NCI-H1417 (cell line): Measurements from ENCODE around the gene PRIMA1.

Source experiments
- DNase-seq, 3 experiments: peaks; one replicate each; lab custom pipeline; 2025; lab: John Stamatoyannopoulos, UW

Gene PRIMA1

DNA sequence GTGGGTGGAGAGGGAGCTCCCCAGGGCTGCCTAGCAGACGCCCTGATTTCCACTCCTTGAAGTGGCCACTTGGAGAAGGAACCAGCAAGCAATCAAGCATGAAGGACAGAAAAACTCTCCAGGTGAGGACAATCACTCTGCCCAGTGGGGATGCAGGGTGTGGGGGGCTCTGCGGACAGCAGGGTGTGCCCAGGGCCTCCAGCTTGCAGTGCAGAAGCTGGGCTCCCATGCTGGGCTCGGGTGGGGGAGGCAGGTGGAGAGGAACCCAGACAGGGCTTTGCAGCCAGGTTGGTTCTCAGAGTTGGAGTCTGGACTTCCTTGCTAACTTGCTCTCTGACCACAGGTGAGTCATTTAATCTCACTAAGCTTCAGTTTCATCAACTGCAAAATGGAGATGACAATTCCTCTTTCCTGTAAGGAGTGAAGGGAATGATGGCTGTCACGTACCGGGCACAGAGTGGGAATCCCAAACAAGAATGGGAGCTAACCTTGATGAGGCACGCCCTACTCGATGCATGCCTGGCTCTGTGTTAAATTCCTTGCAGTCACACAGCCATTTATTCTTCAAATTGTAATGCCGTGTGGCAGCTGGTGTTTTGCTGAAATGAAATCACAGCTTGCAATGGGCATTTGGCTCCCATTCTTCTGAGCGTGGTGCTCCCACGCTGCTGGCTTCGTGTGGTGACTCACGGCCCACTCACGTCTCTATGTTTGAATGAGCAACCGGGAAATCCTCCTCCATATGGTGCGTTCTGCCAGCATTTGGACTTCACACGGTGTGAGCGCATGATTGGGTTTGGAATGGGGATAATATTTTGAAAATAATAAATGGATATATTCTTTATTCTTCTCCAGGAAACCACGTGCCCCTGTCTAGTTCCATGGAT, 75.2 kb downstream of the PRIMA1 start:
- peak; percentile 69 to 87 (median 81) for DNase-seq

DNA sequence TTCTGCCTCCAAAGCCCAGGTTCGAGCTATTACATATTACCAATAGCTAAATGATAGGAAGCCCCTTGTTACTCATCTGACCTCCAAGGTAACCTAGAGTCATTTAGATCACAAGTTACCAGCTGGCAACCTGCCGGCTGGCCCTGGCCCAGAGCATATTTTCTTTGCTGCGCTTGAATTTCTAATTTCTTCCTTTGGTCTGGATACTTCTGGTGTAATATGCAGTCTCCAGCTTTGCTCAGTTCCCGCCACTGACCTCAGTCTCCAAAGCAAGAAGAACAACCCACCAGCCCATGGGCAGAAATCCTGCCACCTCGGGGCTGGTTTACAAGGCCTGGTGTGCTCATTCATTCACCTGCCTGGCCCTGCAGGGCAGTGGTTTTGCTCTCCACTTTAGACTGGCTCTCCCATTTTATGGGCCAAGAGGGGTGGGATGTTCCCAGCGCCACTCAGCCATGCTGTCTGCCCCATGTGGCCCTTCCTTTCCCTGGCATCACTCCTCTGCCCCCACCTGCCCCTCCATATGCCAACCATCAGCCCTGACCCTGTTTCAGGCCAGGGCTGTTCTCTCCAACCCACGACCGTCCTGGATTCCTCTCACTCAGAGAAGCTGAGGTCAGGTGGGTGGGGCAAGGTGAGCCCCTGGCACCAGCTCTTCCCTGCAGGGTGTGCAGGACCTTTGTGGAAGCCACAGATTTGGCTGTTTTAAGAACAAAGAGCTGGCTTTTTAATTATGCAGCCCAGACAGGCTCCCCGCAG, 76.0 kb downstream of the PRIMA1 start:
- no peak for DNase-seq

DNA sequence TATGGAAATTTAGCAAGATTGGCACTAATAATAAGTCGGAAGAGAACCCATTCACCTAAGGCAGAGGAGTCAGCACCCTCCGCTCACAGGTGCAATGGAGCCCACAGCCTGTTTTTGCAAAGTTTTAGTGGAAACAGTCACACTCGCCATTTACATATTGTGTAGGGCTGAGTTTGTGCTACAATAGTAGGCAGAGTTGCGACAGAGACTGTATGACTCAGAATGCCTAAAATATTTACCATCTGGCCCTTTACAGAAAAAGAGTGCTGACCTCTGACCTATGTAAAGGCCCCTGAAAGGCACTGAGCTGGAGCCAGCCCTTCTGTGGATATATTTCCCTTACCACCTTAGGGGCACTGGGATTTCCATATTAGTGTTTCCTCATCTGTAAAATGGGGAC, 79.0 kb downstream of the PRIMA1 start:
- DNase-seq: no peak

DNA sequence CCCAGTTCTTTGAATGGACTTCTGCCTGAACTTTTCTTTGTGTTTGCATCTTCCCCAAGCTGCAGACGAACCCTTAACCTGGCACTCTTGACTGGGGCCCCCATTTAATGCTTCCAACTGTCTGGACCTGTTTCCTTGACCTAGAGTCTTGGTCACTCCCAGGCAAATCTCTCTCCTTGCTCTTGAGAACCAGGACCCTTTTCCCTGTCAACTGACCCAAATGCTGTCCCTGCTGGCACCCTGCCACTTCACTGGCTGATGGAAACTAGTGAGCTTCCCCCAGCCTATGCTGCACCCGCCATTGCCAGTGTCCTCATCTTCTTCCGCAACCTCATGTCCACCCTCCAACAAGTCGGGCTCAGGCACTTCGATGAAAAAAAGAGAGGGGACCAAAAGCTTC, 79.5 kb downstream of the PRIMA1 start:
- DNase-seq: no peak

DNA sequence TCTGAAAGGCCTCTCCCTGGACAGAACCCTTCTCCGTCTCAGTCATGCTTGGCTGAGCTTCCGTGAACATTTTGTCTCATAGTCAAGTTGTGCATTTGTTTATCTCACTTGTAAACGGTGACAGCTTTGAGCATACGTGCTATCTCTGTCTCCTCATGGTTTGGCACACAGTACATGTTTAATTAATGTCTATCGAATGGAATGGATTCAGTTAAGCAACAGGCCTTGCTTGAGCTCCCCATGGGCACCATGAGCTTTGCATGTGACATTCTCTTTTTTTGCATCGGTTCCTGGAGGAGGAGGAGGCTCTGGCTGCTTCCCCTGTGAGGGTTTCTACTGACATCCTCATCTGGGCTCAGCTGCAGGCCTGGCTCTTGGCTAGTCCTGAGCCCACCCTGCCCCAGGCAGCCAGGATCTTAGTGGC, 80.0 kb downstream of the PRIMA1 start:
- DNase-seq: no peak

DNA sequence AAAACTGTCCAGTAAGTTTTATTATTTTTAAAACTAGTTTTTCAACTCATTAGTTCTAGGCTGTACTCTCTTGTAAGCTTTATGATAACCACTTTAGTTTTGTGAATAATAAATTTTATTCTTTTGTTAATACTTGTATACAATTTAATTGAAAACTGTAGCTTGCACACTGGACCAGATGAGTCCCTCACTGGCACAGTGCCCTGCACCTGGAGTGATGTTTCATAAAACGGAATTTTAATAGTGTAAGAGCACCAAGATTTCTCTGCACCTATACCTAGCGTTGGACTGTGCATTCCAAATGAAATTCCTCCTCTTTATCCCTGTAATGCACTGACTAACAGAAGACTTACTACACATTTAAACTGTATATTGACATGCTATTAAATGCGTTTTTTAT, 80.8 kb downstream of the PRIMA1 start:
- DNase-seq: no peak

DNA sequence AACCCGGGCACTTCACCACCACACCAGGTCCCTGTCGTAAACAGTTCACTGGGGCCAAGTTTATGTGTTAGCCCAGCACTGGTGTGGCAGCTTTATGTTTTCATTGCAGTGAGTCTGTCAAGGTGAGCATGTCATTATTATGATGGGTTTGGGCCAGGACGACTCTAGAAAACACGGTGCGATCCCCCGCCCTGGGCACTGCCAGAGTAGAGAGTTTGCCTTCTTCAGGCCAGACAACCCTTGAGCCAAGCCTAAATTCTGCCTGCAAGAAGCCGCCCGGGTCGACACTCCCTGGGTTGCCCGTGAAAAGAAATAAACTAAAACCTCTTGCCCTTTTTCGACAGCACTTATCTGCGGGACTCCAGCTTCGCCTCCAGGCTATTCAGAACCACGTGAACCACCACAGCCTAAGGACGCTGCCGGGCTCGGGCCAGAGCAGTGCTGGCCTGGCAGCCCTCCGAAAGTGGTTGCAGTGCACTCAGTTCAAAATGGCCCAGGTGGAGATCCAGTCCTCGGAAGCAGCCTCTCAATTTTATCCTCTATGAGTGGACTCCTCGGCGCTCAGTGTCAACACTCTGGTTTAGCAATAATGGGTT, 81.8 kb downstream of the PRIMA1 start:
- DNase-seq: no peak

DNA sequence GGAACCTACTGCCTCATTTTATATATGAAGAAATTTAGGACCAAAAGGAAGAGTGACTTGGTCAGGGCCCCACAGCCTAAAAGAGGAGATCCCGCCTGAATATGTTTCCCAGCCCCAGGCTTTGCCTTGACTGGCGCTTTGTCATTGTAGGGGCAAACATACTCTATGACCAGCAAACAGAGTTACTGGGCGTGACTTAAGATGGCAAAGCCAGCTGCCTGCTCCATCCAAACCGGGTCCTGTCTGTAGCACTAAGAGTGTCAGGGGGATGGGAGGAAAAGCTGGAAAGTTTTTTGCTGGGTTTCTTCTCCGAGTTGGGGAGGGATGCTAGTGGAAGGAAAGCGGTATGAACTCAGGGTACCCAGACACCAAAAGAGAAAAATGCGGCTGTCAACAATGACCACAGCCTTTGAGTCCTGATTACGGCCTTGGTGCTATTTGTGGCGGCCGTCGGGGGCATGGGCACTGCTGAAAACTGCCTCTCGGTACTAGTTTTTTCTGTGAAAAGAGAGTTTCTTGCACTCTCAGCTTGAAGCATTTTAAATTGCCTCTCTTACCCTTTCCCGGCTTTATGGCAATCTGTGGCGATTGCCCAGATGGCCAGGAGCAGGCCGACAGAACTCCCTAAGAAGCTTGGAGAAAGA, 82.7 kb downstream of the PRIMA1 start:
- DNase-seq: no peak

DNA sequence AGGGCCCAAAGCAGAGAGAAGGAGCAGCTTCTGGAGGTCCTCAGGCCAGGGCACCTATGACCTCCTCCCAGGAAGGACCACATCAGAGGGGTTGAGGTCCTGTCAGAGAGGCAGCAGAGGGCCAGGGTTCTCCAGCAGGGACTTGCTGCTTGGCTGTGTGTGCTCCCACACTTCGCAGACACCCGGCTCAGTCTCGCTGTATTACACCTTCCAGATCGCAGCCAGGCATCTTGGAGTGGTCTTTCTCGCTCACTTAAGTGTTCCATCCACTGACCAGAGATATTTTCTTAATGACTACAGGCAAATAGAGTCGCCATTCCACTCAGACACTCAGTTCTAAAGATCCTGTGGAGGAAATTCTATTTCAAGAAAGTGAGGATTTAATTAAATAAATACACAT, 84.3 kb downstream of the PRIMA1 start:
- no peak for DNase-seq

DNA sequence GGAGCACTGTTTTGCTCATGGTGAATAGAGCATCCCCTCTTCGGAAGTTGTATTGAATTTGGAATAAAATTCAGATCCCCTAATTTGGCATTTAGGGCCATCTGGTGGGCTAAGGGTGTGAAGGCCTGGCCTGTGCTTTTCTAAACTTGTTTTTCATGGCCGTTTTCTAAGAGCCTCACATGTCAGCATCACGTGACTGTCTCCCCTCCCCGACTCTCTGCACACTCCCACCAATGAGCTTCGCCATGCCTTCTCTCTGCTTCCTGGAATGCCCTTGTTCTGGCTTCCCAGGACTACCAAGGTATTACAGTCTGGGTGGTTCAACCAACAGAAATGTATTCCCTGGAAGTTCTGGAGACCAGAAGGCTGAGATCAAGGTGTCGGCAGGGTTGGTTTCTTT, 85.3 kb downstream of the PRIMA1 start:
- DNase-seq: no peak

DNA sequence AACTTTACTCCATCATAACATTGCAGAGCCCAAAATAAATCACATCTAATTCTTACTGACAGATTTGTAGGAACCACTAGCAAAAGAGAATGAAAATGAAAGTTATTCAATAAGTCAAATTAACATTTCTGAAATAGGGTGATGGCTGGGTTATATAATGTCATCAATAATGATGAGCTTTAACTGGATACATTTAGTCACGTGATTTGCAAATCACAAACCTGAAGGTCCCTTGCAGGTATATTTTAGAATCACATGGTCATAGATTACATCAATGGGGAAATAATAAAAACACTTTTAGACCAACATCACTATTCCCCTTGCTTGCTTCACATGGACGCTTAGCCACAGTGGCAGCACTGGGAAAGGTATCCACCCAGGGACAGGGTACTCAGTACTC, 86.7 kb downstream of the PRIMA1 start:
- no peak for DNase-seq

DNA sequence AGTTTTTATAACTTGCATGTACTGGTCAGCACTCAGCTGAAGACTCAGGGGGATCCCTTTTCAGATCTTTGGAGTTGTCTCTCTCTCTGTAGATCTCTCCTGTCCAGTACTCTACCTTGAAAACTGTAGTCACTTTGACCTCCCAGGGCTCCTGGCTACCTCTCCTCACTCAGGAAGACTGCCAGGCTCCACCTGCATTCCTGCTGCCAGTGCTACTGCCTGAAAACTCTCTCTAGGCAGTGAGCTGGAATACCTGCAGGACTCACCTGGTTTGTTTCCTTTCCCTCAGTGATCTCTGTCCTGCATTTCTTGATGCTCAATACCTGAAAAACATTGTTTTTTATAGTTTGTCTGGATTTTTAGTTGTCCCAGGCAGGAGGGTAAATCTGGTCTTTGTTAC, 87.4 kb downstream of the PRIMA1 start:
- DNase-seq: no peak

DNA sequence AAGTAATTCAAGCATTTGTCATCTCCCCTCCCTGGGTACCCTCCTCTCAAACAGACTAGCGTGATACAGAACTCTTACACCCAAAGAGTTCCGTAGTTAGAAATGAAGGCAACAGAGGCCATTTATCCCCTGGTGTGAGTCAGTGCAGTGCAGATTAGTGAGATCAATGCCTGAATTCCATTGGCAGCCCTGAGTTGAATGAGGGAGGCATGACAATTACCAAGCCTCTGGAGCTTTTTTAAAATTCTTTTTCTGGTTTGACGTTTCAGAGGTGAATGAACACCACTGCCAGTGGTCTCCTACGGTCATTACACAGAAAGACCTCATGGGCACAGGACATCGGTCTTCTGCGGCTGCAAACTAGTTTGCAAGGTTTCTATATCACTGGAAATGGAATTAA, 94.4 kb downstream of the PRIMA1 start:
- no peak for DNase-seq

DNA sequence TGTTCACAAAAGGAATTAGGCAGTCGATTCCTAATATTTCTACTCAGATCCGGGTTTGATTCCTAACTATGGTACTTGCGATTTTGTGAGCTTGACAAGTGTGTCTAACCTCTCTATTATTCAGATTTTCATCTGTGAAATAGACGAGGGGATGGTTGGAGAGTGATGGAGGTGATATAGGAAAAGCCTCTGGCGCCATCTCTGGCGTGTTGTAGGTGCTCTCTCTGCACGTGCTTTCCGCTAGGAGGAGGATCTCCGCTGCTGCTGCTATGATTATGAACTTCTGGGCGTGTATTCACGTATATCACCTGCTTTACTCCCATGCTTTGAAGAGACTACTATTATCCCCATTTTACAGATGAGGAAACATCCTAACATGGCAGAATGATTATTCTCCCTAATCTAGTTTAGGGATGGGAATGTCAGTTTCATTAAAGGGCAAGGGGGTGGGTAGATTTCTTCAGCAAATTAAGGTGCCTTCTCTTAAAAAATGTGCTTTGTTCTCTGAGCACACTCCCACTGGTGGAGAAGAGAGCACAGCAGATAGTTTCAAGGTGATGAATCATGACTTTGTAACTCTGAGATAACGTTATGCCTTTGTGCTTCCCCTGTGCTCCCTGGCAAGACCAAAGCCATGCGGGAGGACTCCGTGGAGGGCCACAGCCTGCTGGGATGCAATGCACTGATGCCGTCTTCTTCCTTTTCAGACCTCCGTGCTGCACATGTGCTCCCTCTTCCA, 97.1 kb downstream of the PRIMA1 start:
- DNase-seq: no peak

DNA sequence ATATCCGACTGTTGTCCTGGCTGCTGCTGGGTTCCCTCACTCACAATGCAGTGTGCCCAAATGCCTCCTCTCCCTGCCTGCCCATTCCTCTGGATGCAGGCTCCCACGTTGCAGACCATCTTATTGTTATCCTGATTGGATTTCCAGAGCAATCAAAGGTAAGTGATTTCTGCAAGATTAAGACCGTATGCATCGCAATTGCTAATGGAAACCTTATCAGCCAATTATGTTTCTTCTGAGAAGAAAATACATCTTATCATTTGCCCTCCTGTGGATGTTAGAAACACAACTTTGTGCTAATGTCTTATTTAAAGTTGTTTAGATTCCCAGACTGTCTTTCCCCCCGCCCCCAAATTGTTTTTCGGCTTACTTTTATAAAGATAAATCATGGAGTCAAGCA, 98.1 kb downstream of the PRIMA1 start:
- no peak for DNase-seq

DNA sequence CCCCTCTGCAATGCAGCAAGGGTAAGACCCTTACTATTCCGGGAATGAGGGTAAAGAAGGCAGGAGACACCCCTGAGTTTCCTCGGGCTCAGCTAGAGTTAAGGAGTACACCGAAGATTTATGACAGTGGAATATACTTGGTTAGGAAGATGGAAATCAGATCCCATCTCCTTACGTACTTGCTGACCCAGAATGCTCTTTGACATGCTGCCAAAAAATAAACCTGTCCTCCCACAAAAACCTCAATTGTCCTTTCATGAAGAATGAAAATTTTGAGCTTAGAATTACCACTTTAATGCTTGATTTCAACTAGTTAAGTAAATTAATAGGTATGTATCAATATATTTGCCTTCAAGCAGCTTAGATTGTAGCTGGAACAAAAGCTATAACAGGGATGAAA, 99.5 kb downstream of the PRIMA1 start:
- DNase-seq: no peak

DNA sequence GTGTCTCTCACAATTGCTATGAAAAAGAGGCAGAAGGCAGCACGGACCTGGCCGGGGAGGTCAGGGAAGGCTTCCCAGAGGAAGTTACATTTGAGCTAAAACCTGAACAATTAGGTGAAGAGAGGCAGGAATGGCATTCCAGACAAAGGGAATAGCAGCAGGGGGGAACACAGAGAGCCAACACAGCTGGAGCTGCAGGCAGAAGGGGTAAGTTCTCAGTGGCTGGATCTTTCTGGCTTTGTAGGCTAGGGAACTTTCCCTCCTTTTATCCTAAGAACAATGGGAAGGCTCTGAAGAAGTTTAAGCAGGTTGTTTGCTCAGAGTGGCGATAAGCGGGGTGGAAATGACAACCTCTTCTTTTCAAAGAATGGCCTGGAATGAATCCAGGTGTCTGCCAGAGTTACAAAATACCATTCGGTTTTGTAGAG, 100.0 kb downstream of the PRIMA1 start:
- peak in 2 of 3 experiments; percentile 8 to 46 for DNase-seq

DNA sequence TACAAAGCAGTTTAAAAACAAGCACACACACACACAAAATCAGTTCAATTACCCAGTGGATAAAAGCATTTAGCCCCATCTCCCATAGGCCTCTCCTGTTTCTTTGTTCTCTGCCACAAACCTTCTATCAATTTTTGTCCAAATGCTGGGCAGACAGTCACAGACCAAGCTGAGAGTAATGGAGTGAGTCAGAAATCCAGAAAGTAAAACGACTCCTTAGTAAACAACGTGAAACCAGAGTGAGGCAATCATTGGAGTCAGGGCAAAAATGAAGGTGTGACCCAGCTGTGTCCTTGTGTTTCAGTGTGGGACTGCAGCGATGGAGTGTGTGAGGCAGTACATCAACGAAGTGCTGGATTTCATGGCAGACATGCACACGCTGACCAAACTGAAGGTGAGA, 102.0 kb downstream of the PRIMA1 start:
- DNase-seq: no peak

DNA sequence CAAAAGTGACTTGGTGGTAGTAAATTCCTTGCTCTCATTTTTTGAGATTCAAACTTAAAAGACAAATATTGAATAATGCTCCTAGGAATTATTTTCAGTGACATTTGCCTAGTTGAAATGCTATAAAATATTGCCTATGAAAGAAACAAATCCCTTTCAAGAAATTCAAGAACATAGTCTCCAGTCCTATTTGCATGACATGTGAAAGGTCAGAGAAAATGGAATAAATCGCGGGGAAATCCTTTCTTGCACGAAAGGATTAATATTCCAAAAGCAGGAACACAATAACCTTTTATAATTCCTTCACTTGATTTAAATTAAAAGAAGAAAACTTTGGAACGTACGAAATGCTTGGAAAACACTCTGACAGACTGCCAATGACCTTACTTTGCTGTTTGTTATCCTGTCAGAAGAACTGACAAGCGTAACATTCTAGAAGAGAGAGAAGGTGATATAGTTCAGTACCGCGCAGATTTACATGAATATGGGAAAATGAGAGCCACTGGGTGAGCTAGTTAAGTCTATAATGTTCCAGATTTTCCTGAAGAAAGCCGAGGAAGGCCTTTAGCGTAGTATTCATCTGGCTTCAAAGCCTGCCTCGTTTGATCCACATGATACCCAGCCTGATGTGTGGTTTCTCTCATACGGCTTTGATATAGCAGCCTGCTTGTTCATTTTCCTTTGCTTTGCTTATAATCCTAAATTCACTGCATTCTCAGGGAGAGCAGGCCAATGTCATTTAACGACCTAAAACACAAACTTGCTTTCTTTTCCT, 103.0 kb downstream of the PRIMA1 start:
- no peak for DNase-seq

DNA sequence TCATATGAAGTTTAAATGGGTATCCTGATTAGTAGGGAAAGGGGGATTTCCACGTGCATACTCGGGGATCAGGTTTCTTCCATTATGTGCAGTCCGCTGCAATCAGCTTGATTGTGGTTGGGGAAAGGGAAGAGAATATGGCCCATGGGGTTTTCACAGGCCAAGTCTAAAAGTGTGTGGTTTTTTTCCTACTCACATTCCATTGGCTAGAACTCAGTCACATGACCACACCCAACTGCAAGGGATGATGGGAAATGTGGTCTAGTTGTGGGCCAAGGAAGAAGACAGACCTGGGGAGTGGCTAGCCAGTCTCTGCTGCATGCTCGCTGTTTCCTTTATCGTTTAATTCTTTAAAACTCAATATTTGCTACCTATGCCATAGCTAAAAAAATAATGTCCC, 105.1 kb downstream of the PRIMA1 start:
- peak in 2 of 3 experiments; percentile 4 to 20 for DNase-seq

DNA sequence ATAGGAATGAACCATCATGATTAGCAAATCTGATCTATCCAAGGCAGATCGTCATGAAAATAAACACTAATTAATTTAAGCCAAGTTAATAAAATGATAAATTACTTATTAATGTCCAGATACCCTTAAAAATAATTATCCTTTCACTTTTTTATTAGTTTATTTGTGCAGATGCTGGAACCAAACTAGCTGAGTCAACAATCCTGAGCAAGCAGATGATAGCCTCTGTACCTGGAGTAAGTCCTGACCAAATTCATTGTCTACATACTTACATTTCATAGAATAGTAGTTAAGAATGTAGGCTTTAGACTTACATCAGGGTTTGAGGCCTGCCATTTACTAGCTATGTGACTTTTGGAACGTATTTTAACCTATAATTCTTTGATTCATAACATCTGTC, 105.8 kb downstream of the PRIMA1 start:
- no peak for DNase-seq
